GM19455 (cell line): ENCODE data around the gene EXOC4.
"Not testable (repeated sequence)": the region's sequence is repeated elsewhere in the genome, so short reads cannot be mapped to it uniquely, and the experiment has no call there.

Source experiments
- ATAC-seq: cut with Tn5 transposase; IDR thresholded peaks from one replicate; pipeline ENCODE4 v1.9.1; 2021; ENCODE audit not compliant: unreplicated experiment

EXOC4 gene

DNA sequence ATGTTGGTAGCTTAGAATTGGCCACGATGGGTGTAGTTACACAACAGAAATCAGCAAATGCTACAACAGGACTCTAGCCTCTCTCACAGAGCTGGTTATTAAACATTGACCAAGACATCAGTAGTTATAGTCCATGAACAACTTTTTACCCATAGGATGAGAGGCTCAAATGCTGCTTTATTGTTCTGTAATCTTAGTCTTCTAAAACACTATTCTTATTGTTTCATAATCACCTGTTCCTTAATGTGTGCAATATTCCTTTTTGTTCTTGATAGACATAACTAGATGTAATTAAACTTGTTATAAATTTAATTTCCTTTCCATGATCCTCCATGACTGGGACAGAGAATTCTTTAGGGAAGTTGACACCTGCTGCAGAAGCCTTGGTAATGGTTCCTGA, 356.9 kb downstream of the EXOC4 start:
- ATAC-seq = no peak

DNA sequence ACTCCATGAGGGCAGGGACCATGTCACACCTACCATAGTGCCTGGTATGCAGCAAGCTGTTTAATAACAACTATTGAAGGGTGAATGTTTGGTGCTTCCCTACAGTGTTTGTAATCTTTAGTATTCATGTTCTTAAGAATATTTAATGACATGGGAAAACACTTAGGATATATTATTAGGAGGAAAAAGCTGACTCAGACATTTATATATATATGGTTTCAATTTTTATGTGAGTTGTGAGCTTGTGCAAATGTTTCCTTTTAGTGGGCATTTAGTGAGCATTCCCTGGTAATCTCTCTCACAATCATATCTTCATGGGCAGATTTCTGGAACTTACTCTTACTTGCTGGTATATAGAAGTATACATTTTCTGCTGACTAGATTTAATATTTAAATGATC, 359.1 kb downstream of the EXOC4 start:
- ATAC-seq = no peak

DNA sequence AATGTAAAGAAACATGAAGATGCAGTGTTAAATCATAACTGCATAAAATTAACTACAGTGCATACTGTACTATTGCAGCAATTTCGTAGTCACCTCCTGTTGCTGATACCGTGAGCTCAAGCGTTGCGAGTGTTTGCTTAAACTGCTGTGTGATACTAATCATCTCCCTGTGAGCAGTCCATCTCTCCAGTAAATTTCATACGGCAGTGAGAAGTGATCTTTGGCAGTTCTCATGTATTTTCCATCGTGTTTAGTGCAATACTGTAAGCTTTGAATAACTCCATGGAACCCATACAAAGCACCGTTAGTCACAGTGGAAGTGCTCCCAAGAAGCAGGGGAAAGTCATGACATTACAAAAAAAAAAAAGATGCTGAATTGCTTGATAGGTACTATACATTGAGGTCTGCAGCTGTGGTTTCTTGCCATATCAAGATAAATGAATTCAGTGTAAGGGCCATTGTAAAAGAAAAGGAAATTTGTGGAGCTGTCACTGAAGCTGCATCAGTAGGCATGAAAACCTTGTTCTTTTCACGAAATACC, 360.4 kb downstream of the EXOC4 start:
- no peak for ATAC-seq

DNA sequence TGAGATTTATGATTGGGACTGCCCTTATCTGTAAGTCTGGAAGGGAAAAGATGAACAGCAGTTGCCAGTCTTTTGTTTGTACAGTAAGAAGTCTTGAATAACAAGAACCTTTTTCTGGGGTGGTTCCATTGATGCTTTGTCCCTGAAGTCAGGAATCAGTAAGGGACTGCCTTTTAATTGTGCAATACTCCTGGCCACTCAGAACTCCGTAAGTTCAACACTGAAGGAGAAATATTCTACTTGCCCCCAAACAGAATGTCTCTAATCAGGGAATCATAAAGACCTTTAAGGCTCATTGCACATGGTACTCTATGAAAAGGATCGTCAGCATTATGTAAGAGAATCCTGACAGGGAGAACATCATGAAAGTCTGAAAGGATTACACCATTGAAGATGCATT, 361.4 kb downstream of the EXOC4 start:
- no peak for ATAC-seq

DNA sequence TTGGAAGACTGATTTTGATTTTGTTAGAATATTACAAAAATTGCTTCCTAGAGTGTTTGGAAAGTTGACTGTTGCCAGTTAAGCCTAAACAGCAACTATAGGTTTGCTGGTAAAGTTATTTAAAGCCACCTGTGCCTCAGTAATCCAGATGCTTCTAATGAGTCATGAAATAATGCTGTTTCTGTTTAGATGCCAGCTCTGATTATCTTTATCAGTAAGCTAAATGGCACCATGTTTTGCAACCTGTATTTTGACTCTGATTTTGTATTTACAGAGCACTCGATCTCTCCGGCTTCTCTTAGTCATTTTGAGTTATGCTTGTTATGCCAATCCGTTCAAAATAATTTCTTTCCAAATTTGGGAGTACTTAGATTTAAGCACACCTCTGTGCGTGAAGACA, 366.1 kb downstream of the EXOC4 start:
- ATAC-seq = no peak

DNA sequence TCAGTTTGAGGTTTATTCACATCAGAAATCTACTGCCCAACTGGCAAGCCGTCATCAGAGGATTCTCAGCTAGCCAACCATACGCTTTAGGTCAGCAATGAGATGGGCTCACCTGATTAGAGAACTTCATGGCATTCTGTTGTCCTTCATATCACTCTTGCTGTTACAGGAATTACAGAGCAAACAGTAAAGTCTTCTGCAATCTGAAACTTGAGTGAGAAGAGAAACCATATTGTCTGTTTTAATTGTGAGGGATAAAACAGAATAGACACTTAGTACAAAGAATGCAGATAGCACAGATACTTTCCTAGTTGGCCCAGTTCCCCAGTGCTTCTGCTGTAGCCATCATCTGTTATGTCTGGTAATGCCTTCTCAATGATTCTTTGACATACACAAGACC, 366.6 kb downstream of the EXOC4 start:
- ATAC-seq = no peak

DNA sequence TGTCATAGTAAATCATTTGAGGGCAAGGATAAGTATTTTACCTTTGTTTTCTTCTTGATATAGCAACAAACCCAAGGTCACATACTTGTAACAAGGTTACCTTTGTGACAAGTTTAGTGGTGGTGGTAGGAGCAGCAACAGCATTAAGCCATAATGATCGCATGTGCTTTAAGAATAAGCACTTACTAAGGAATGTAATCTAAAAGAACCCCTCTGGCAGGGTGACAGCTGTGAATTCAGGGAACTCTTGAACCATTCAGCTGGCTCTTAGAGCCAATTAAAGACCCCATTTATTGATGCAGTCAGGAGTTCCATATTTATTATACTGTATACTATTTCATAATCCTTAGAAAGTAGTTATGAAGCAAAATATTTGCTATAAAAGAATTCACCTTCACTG, 370.8 kb downstream of the EXOC4 start:
- ATAC-seq = no peak

DNA sequence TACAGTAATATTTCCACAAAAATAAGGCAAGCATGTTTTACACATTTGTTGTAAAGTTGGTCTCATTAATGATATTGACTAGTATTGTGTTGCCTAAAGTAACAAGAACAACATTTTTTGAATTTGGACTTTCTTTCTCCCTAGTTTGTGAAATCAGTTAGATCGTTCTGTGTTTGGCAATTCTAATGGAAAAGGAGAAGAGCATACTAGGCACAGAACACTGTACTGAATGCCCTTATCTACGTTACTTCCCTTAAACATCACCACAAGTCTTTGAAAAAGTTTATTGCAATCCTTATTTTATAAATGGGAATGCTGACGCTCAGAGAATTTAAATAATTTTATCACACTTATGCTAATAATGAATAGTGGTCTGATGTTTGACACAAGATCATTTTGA, 372.2 kb downstream of the EXOC4 start:
- ATAC-seq = no peak

DNA sequence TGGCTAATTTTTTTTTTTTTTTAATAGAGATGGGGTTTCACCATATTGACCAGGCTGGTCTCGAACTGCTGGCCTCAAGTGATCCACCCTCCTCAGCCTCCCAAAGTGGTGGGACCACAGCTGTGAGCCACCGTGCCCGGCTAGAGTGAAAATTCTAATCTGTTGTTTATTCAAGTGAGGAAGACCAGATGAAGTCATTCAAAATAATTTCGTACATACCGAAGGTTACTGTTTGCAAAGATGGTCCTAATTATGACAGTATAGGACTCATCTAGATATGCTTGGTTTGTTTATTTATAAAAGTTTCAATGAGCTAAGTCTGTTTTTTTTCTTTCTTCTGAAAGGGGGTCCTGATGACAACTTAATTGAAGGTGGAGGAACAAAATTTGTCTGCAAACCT, 376.8 kb downstream of the EXOC4 start:
- no peak for ATAC-seq

DNA sequence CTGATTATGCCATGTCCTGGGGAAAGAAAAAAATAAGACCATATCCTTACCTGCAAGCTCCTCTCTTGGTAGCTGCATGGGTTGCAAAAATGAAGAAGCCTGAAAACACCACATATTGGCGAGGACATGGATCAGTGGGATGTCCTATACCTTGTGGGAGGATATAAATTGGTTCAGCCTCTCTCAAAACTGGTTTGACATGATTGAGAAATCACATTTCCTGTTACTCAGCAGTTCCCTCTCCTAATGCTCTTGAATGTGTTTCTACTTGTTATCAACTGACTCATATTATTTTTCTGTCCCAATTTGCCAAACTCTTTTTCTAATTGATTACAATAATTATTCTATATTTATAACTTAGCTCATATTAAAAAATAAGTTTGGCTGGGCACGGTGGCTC, 380.2 kb downstream of the EXOC4 start:
- no peak for ATAC-seq

DNA sequence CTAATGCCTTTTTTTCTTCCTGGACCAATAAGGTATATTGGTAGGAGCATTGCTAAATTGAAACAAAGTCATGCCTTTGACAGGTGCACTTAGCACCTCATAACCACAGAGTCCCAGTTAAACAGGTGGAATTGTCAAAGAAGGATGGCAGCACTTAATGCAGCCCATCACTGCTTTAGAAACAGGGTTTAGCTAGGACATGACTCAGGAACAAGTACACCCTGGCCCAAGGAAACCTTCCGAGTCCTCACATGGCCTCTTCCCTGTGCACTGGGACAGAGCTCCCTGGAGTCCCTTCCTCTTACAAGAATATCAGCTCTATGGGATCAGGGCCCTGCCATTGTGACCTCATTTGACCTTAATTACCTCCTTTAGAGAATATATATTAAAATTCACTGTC, 382.7 kb downstream of the EXOC4 start:
- ATAC-seq = no peak

DNA sequence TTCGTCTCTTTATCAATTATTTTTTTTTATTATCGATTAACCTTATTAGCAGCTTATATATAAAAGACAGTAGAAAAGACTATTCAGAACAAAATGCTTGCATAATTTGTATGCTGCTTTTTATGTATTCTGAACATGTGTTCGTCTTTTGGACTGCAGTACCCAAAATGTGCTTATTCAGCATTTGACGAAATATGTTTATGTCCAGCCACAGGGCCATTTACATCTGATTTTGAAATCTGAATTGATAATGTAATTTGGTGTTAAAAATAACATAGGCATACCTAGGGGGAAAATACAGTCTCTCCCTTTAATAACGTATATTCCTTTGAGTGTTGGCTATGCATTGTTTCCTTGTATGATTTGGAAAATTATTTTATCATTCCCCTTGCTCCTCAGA, 386.0 kb downstream of the EXOC4 start:
- ATAC-seq = no peak

DNA sequence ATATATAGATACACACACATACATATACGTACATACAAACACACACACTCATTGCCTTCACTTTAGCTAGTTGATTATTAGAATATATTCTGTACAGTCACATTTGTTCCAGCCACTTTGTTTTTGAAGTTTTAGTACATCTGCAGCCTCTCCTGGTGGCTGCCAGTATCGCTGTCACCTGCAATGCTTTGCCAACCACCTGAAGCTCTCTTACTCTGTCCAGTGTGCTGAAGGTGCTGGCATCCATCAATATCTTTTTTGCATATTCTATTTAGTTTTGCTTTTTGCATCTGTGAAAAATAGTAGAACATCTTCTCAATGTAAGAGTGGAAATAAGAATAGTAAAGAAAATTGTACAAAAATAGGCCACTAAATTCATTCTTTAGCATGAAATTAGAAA, 388.6 kb downstream of the EXOC4 start:
- no peak for ATAC-seq

DNA sequence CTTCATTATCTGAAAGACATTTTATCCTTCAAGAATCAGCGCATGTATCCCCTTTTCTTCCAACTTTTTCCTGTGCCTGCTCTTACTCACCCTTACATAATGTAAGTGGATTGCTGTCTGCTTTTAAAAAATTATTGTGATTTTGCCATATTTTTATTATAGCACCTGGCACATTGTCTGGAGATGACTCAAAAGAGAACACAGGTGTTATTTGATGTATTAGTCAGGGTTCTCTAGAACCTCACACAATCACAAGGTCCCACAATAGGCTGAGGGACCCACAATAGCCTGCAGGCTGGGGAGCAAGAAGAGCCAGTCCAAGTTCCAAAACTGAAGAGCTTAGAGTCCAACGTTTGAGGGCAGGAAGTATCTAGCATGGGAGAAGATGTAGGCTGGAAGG, 390.0 kb downstream of the EXOC4 start:
- ATAC-seq = no peak

DNA sequence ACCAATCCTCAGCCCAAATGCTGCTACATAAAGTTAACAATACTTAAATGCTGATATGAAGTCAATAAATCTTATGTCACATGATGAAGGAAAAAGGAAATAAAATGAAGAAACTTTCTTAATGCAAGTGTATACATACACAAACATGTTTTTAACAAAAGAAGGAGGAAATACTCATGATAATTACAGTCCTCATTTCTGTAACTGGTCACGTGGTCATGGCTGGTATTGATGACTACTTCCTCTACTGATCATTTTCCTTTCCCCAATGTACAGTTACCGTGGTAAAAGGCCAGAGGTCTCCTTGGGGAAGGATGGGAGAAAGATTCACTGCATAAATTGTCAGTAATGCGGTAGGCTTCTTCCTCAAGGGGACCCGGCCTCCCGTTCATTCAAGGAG, 390.8 kb downstream of the EXOC4 start:
- not testable (repeated sequence) for ATAC-seq

DNA sequence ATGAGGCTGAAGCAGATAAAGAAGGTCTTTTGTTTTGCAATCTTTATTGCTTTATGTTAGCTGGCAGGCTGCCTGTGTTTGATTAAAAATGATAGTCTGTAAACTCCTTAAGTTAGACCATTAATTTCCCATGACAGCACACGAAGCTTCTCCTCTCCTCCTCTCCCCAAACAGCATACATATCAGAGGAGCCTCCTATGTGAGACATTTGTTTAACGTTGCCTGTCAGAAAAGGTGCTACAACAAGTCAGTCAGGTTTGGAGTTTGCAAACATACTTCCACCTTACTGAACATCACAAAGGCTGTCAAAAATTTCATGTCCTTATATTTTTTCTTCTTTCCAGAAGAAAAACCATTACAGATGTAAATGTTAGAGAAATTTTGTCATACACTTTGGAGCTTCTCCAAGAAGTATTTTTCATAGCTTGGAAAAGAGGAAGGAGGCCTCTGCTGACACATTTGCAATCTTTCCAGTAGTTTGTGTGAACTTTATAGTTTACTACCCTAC, 393.1 kb downstream of the EXOC4 start:
- ATAC-seq = no peak

DNA sequence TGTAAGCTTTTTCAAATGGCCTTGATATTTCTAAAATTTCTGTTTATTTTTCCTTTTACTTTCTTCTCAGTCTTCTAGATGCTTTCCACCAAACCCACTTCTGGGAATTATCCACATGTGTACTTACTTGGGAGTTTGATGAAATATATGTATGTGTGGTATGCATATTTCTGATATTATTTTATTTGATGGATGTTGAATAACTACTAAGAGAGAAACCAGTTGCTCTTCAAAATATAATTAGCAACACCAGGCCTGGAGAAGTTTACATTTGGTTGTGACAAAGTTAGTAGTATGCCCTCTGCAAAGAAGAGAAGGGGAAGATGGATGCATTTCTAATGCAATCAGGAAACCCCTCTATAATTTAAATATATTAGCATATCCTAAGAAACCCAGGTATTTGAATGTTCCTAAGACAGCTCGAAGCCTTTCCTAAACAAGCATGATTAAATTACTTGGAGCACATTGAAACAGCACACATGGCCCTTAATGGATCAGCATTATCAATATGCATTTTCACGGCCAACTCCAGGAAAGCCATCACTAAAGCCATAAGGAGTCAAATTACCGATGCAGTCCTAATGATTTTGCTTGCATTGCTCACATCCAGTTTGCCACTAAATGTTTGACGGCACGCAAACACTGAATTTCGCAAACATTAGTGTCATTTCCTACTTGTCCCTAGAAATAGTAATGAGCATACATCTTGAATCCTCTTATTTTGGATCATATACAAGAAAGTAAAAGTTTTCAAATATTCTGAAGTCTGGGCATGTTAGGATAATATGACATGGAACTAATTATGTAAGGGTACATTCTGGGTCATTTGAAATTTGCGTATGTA, 393.8 kb downstream of the EXOC4 start:
- ATAC-seq = no peak

DNA sequence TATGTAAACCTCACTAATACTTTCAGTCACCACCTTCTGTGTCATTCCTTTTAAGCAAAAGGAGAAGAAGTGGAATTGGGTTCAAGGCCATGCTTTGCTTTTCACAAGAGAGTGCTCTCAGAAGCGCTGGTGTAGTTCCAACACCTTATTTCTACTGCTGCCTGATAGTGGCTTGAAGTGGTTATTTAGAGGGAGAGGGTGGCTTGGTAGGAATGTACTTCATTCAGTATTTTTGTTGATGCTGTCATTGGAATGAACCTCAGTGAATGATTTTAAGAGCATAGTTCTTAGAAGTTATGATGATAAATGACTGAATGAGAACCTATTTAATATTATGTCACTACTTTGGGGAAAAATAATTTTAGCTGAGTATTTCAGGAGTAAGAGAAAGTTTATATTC, 396.7 kb downstream of the EXOC4 start:
- no peak for ATAC-seq

DNA sequence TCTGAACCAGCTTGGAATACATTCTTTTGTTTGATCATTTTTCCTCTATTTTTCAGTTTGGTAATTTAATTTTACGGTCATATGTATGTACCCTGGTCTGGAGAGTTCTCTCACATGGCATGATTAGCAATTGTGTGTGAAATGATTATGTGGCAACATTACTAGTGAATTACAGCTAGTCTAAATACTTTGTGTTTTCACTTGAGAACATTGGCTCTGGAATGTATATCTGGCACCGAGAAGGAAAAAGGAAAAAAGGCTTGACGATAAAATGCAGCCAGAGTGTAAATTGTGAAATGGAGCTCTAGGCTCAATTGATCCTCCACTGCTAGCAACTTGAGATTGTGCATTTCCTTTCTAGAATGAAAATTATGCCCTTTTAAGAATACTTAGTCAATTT, 397.2 kb downstream of the EXOC4 start:
- ATAC-seq = no peak

DNA sequence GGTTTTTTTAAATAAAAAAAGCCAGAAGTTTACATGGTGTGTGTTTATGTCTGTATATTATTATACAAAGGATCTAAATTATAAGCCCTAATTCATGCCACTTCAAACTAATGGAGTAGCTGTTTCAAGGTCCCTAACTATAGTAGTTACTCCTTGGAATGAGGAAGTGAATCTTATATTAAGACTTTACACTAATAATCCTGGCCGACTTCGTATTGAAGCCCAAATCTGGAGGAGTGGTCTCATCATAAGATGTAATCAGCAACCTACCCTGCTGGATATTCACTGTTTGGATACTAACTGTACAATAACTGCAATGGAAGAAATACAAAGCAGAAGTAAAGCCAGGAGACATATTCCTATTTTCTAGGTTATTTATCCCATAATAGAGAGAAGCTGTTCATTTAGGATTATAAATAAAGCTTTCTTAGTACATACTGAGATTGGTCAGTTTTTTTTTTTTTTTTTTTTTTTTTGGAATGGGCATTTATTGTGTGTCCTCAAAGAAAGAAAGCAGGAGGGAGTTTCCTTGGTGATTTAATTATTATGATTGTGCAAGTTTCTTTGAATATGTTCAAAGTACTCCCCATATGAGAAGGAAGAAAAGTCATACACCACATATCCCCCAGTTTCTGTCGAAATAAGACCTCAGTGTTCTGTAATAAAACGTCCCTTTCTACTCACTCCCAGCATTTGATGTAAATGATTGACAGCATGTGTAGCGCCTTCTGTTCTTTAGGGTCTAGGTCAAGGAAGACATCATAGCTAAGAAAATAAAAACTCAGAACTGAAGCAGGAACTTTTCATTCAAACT, 397.8 kb downstream of the EXOC4 start:
- ATAC-seq = no peak

DNA sequence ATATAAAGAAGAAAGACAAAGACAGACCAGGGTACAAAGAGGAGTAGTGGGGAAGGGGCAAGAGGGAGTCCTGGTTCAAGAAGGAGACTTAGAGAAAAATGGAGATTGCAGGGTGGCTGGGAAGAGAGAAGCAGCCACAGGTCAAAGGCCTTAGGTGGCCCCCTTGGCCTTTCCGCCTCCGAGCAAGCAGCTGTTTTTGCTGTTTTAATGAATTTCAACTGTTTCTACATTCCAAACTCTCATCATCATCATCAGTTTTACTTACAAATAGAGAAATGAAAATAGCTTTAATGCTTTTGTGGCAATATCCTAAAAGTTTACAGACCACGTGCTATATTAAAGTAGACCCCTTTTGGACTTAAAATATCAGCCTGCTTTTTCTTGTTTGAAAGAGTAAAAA, 399.7 kb downstream of the EXOC4 start:
- no peak for ATAC-seq

DNA sequence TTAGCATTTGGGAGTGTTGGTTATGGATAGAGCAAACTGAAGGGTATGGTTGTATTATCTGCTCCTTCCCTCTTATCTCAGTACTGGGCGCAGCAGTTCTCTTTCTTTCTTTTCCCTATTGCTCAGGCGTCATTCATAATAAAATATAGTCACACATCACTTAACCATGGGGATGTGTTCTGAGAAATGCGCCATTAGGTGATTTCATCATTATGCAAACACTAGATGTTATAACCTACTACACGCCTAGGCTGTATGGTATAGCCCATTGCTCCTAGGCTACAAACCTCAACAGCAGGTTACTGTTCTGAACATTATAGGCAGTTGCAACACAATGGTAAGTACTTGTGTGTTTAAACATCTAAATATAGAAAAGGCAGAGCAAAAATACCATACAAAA, 401.7 kb downstream of the EXOC4 start:
- ATAC-seq = no peak
